Stimulated activated CD4-positive, alpha-beta T cell treated with anti-CD3 and anti-CD28 coated beads, TNF-alpha, amount 100 ng/mL, for 4 hours (primary cell): Measurements from ENCODE around the gene LPCAT1.
"Not testable (repeated sequence)": the region's sequence is repeated elsewhere in the genome, so short reads cannot be mapped to it uniquely, and the experiment has no call there.

Experiments used
- DNase-seq, 3 experiments: peaks; one replicate each; pipeline ENCODE4 v3.0.0-alpha.2; 2020; ENCODE audit warnings: low read depth in 3 of 3

Gene LPCAT1

DNA sequence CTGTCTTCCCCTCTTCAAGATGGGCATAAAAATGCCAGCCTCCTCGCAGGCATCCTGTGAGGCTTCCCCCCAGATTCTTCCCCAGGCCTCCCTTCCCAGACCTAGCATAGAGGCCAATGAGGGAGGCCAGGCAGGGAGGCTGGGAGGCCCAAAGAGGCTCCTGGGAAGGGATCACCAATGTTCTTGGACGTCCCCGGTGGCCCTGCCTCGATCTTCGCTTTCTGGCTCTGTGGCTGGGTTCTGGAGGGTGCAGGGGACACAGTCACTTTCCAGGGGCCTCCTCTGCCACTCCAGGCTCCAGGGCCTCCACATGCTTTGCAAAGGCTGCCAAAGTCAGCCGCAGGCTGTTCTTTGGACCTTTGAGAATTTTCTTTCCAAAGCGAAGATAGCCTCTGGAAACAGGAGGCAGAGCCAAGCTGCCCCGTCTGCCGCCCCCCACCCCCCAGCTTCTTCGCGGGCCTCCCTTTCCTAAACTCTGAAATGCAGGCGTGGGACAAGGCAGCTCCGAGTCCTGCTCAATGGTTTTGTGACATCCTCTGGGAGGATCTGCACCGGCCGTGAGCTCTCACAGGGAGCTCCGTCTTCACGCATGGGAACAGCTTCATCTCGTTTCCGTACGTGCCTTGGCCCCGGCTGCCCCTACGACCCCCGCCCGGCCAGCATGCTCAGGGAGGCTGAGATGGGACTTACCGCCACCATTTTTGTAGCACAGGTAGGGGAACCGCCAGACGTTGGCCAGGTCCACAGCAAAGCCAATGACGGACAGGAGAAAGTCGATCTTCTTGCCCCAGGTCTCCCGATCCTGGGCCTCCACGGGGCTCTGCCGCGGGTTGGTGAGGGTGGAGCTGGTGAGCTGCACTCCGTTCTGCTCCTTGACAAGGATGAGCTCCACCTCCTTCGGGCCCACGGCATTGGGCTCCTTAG lies 81.3 kb downstream of the LPCAT1 start:
- no peak for DNase-seq

DNA sequence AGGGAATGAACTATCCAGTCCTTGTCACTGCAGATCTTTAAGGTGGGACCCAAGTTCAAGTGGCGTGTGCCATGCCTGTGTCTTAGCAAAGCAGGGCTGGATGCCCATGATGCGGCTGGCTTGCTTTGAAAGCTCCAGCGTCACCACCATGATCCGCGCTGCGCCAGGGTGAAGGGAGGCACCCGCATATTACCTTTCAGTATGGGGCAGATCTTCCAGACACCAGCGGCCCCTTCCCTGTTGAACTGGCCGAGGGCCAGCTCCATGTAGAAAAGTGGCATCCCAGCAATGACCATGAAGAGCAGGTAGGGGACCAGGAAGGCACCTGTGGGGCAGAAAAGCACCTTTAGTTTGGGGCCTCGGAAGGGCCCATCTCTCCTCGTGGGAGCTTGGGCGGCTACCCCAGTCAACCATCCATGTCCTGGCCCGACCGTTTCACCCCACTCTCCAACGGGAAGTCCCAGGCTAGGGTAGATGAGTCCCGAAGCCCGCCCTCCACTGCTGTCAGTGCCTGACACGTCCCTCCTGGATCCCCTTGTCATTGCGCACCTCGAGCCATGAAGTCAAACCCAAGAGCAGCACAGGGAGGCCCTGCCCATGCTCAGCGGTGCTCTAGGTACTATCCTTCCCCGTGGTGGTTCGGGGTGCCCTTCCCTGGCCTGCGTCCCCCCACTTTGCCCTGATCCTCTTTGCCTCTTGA lies 82.4 kb downstream of the LPCAT1 start:
- DNase-seq, result no peak

DNA sequence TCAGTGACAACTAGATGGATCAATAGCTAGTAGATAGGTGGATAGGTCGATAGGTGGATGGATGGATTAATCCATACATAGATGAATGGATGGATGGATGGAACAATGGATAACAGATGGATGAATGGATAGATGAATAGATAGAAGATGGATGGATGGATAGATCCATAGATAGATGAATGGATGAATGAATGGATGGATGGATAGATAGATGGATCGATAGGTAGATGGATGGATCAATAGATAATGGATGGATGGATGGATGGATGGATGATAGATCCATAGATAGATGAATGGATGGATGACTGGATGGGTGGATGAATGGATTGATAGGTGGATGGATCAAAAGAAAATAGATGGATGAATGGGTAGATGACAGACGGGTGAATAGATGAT lies 83.7 kb downstream of the LPCAT1 start:
- DNase-seq, result no peak

DNA sequence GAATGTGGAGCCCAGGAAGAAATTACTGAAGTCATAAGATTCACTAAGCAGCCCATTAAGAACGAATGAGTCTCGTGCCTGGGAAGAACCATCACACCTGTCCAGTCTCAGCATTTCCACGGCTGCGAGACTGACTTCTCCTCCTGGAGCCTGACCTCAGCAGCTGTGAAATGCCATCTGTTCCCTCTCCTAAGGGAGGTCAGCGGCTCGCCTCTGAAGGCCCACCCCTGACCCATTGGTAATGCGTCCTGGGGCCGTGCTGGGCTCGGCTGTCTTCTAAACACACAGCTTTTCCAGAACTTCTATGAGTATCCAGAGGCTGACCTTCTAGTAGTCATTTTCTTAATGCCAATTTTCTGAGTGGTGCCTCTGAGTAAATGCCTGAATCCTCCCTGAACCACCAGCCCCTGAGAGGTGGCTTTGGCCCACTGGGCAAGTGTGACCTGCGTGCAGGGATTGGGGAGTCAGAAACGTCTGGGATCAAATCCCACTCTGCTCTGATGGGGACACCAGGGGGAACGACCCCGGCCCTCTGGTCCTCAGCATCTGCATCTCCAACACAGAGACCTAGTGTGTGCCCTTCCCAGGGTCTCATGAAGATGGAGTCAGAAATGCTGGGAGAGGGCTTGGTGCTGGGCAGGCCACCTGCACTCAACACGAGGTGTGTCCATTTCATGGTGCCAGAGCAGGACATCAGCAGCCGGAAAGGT lies 84.2 kb downstream of the LPCAT1 start:
- no peak for DNase-seq

DNA sequence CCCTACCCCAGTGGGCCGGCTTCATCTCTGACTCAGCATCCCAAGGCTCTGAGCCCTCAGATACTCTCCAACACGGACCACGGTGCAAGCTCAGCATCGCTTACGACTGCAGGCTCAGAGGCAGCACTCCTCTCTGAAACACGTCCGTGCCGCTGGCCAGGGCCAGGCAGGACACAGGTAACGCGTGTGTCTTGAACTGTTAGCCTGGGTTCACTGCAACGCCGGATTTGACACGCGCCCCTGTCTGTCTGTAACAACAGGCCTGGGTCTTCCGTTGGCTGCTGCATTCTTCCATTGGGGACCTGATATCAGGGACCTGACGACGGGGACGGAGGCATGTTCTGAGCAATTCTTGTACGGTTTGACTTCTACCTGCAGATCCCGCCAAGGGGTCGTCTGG lies 84.9 kb downstream of the LPCAT1 start:
- DNase-seq, result no peak

DNA sequence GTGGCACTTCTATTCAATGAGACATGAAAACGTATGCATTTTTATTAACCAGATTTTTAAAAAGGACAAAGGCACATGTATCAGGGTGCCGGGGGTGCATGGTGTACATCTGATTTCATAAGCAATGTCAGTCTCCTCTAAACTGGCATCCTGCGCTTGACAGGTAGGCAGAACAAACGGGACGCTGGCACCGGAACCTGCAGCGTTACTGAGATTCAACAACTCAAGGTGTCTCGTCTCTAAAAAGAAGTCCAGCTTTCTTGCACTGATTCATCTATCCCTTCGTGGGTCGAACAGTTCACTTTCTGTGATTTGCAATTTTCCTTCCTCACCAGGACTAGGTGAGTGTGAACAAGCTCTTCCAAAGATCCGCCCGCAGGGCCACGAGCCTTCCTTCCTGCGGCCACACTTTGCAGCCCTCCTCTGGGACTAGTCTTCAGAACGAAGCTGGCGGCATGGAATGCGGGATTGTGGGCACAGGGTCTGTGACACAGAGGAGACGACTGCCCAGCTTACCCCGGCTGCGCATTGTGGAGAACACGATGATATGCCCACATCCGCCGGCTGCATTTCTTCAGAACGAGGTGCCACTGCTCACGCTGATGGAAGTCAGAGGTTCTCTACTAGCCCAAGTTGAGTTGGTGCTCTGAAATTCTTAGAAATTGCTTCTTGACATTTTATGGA lies 85.7 kb downstream of the LPCAT1 start:
- no peak for DNase-seq

DNA sequence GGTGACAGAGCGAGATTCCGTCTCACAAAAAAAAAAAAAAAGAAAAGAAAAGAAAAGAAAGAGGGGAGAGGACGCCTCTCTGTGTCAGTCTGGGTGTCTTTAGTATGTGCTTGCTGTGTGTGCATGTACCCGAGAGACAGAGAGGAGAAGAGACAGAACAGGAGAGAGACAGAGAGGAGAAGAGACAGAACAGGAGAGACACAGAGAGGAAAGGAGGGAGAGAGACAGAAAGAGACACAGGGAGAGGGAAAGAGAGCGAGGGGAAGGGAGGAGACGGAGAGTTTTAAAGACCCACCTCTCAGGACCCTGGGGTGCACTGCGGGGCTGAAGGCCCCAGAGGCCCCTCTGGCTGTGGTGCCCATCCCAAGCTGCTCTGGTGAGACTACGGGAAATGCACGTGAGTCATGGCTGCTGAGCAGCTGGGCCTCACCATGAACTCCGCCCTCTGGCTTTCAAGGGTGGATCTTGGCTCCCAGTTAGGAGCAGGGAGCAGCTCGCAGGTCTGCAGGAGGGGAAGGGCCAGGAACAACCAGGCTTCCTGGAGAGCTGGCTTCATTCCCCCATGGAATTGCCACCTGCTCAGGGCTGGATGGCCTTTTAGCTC lies 86.4 kb downstream of the LPCAT1 start:
- no peak for DNase-seq

DNA sequence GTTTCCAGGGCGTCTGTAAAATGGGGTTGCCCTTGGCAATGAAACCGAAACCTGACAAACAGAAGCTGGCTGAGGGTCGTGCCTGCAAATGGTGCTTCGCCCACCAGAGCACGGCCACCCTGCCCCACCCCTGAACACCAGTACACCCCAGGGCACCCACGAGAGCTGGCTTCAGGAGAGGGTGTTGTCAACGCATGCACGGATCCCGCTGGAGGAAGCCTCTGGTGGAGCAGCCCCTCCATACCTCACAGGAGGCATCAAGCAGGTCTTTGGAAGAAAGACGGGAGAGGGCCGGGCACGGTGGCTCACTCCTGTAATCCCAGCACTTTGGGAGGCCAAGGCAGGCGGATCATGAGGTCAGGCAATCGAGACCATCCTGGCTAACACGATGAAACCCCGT lies 87.1 kb downstream of the LPCAT1 start:
- no peak for DNase-seq

DNA sequence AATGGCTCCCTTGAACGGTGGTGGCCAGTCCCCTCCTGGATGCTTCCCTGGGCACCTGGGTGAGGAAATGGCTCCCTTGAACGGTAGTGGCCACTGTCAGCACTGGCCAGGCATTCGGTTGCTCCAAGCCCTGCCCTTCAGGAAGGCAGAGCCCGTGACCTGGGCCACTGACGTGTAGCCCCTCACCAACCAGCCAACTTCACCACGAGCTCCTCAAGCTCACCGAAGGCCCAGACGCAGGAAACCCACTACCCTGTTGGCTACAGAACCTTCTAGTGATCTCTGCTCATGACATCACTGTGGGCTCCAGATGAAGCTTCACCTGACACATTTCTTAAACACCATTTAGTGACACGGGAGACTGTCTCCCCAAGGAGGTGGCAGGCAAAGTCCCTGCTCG lies 87.7 kb downstream of the LPCAT1 start:
- DNase-seq, result no peak

DNA sequence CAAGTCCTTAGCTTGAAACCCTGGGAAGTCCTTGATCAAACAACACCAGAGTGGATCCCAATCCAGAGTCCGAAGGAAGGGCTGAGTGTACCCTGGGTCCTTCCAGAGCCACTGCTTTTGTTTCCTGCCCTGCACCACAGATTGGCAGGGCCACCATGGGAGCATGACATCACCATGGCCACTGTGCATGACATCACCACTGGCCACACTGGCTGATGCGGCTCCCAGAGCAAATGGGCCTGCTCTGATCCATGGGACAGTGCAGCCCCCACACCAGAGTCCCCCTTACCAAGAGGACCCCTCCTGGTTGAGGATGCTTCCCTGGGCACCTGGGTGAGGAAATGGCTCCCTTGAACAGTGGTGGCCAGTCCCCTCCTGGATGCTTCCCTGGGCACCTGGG lies 88.4 kb downstream of the LPCAT1 start:
- DNase-seq, result no peak

DNA sequence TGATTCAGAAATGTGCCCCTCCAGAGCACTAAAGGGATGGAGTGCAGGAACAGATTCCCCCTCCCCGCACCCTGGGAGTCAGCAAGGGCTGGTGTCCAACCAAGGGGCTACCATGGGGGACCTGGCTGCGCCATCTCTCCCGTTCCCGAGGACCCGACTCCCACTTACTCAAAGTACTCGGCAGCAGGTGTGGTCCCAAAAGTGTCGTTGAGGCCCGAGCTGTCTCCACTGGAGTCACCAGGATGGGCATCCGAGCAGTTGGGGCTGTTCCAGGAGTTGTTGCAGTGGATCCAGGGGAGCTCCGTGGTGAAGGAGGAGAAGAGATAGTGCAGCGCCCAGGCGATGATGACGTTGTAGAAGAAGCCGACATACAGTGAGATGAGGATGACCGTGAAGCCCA lies 91.5 kb downstream of the LPCAT1 start:
- no peak for DNase-seq

DNA sequence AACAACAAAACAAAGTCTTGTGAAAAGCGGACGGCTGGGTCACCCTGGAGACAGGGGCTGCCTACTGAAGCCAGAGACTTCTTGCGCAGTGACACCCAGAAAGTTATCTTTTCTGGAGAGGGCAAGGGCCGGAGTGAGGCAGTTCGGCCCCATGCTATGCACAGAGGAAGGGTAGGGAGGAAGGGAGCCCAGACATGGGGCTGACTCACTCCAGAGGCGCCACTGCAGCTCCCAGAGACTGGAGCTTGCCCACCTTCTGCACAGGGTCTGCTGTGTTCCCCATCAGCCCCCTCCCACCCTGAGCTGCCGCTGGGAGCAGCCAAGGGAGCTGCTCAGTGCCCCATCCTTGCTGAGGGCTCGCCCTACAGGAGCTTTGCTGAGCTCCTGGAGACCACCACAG lies 91.9 kb downstream of the LPCAT1 start:
- DNase-seq, result no peak

DNA sequence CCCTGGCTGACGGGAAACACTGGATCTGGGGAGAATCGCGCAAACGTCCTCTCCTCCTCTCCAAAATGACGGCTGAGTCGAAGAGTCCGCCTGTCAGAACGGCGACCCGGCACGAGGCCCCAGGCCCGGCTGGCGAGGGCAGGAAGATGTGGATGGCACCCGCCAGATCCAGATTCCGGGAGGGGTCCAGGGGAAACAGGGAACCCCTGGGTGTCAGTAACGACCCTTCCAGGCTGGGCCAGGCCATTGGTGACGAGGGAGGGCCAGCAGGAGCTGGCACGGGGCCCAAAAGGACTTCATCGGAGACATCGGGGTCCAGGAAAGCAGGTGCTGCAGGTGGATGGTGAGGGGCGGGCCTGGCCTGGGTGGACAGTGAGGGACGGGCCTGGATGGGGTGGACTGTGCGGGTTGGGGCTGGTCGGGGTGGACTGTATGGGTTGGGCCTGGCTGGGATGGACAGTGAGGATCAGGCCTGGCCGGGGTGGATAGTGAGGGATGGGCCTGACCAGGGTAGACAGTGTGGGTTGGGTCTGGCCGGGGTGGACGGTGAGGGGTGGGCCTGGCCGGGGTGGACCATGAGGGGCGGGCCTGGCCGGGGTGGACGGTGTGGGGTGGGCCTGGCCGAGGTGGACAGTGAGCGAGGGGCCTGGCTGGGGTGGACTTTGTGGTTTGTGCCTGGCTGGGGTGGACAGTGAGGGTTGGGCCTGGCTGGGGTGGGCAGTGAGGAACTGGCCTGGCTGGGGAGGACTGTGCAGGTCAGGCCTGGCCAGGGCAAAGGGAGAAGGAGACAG lies 92.5 kb downstream of the LPCAT1 start:
- no peak for DNase-seq

DNA sequence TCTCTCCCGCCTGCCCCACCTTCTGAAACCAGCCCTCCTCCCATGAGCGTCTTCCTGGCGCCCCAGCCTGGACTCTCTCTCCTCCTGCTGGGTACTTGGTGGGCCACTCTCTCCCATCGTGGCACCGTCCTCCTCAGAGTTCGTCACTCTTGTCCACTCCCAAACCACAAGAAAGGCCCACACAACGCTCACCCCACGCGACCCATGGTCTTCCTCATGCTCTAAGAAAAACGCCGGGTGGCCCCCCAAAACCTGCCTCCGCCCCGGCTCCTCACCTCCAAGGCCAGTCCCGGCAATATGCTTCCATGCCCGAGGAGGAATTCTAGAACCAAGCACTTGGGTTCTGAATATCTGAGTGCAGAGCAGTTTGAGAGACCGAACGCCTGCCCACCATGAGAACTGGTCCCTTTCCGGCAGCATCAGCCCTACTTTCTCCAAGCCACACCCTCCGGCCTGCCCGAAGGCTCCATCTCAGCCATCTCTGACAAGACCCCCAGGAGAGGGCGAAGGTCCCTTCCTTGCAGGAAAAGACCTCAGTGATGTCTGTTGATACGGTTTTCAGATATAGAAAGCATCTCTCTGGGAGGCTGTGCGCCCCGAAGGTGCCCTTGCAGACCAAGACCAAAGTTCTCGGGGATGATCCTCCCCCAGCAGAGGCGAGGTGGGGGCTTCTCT lies 93.5 kb downstream of the LPCAT1 start:
- DNase-seq, result no peak

DNA sequence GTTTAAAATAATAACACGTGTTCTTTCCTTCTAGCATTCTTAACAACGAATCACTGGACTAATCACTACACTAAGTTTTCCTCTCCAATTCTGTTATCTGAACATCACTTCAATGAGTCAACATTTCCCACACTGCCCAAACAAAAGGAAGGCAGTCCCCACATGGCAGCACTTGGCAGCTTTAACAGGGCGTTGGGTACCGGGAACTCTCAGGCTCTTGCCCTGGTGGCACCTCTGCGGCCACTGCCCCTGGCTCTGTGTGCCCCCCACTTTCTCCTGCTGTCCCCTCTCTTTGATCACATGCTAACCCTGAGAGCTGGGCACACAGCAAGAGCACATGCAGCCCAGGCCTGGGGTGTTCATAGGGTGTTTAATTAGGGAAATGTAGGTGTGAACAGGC lies 94.3 kb downstream of the LPCAT1 start:
- no peak for DNase-seq

DNA sequence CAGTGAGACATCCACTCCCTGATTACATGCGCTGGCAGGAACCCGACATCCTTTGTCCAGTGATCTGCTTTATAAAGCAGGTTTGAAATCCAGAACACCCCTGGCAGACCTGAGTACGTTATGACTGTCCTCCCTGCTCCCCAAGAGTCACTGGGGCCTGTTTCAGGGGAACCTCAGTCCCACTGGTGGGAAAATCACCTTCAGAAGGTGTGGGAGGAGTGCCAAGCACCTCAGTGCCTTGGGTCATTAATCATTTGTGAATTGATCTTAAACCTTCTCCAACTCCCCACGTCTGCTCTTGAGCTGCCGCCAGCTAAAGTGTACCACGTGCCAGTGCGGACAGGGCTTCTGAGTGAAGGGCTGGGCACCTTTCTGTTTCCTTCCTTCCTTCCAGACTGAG lies 94.7 kb downstream of the LPCAT1 start:
- no peak for DNase-seq

DNA sequence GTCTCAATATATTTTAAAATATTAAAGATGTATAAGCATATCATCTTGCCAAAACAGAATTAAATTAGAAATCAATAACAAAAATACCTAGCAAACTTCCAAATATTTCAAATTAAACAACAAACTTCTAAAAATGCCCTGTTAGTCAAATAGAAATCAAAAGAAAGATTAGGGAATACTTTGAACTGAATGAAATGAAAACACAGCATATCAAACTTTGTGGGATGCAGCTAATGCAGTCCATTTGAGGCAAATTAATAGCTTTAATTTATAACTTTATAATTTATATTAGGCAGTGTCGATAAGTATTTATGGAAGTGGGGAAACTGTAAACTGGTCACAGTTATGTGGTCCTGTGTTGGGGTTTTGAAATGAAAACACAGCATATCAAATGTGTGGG lies 95.7 kb downstream of the LPCAT1 start:
- DNase-seq, result no peak

DNA sequence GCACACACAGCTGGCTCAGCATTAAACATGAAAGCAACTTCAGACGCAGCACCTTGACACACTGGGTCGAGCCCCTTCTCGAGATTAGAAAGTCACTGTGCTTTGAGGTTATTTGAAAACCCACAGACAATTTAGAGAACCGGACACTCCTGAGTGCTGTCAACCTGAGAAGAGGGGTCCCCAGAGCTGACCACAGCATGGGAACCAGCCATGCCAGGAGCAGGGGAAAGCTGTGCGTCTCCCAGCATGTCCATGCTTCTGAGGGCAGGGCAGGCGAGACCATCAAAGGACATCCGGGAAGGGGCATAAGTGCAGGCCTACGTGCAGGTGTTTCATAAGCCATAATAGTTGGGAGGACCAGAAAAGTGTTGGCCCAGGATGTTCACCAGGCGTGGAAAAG lies 99.0 kb downstream of the LPCAT1 start:
- DNase-seq, result no peak

DNA sequence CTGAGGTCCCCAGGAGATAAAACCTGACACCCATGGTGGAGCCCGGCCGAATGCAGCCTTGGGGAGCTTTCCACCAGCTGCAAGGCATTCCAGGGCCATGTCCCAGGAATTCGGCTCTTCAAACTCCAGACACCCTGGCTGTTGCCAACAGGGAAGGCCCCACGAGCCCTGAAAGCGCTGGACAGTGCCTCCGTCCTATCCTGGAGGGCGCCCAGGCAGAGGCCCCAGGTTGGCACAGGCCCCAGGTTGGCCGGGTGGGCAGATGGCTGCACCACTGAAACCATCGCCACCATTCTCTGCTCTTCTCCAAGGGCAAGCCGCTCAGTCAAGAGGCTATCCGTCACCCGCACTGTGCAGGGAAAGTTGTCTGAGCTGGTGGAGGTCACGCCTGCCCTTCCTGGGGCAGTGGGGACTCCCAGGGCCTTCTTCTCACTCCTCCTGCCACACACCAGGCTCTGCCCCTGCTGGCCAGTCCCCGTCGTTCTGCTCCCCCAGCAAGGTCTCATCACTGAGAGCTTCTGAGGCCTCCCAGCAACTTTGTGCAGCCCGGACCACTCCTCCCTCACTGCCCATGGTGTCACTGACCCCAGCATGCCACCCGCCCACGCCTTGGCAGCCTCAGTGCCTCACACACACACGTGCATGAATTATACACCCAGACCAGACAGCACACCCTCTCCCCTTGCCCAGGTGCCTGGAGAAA lies 99.7 kb downstream of the LPCAT1 start:
- DNase-seq, result no peak

DNA sequence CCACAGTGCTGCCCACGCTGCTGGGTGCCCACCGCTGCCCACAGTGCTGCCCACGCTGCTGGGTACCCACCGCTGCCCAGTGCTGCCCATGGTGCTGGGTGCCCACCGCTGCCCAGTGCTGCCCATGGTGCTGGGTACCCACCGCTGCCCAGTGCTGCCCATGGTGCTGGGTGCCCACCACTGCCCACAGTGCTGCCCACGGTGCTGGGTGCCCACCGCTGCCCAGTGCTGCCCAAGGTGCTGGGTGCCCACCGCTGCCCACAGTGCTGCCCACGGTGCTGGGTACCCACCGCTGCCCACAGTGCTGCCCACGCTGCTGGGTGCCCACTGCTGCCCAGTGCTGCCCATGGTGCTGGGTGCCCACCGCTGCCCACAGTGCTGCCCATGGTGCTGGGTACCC lies 101.2 kb downstream of the LPCAT1 start:
- not testable (repeated sequence) for DNase-seq
